Activated CD8-positive, alpha-beta memory T cell treated with anti-CD3 and anti-CD28 coated beads, Interleukin-2, amount 10 ng/mL, durations not matched to agents 7 days and 5 days (primary cell): ENCODE results near the gene PDE3B. TPM values are rescaled to one million over a fixed set of nuclear protein-coding genes. Genes with fewer than 3 reads are reported as not detected.
"Not testable (repeated sequence)": the region's sequence is repeated elsewhere in the genome, so short reads cannot be mapped to it uniquely, and the experiment has no call there.

Source experiments
- ATAC-seq: fragments of 150-1000 bp; cut with Tn5 transposase; one replicate; pipeline ENCODE4 v1.10.0; 2021; ENCODE audit warnings: moderate library complexity
- CTCF ChIA-PET: fragments of 350-600 bp; sonication (Branson Sonifier 250); formaldehyde crosslinking; loops from one replicate; lab custom pipeline; 2021; ENCODE audit warnings: antibody characterized with exemption; lab: Charles Lee
- DNase-seq: peaks from one replicate; pipeline ENCODE4 v3.0.0-alpha.2; 2020
- H3K27ac Mint-ChIP-seq: one replicate; pipeline ENCODE4 v1.8.0; 2021; ENCODE audit warnings: mild to moderate bottlenecking, mixed read lengths
- H3K27me3 Mint-ChIP-seq: one replicate; pipeline ENCODE4 v1.8.0; 2021; ENCODE audit warnings: mixed read lengths
- H3K36me3 Mint-ChIP-seq: one replicate; pipeline ENCODE4 v1.8.0; 2021; ENCODE audit warnings: mild to moderate bottlenecking, mixed read lengths
- H3K4me1 Mint-ChIP-seq: one replicate; pipeline ENCODE4 v1.8.0; 2021; ENCODE audit warnings: mixed read lengths
- H3K4me3 Mint-ChIP-seq: one replicate; pipeline ENCODE4 v1.8.0; 2021; ENCODE audit warnings: mild to moderate bottlenecking, moderate library complexity, mixed read lengths
- H3K9me3 Mint-ChIP-seq: one replicate; pipeline ENCODE4 v1.8.0; 2022; ENCODE audit warnings: low read depth, mixed read lengths
- total RNA-seq, 2 experiments: library from RNA; stranded (reverse); gene quantifications; one replicate each; pipeline ENCODE4 v1.2.3, GENCODE V29; 2021

PDE3B gene
- total RNA-seq, 2 experiments from 2014 or later, result 81.3 to 92.2 TPM

- CTCF ChIA-PET, result no interaction called here
- Mint-ChIP-seq H3K27me3 (no peaks in the 10 kb centered on the region), H3K4me1 (peaks cover 11% of the 10 kb centered on the region), H3K4me3 (no peak overlapping the region), H3K36me3 (peaks cover 80% of the 10 kb centered on the region), H3K9me3 (peaks cover 13% of the 10 kb centered on the region), H3K27ac (no peak overlapping the region)
- DNase-seq, result no peak
- no peak for ATAC-seq
Observed at GRCh38 chr11:14821031-14821430, 177.4 kb downstream of the PDE3B start.

DNA sequence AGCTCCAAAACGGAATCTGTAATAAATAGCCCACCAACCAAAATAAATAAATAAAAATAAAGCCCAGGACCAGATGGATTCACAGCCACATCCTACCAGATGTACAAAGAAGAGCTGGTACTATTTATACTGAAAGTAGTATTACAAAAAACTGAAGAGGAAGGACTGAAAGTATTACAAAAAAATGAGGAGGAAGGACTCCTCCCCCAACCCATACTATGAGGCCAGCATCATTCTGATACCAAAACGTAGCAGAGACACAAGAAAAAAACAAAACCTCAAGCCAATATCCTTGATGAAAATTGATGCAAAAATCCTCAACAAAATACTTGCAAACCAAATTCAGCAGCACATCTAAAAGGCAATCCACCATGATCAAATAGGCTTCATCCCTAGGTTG lies 183.0 kb downstream of the PDE3B start:
- peak overlapping the region; percentile 42 for H3K27ac Mint-ChIP-seq
- ATAC-seq, result peak; percentile 53
- CTCF ChIA-PET, result no interaction called here
- no peak for DNase-seq
- no peaks in the 10 kb centered on the region for H3K27me3 Mint-ChIP-seq
- peaks cover 23% of the 10 kb centered on the region for H3K4me1 Mint-ChIP-seq
- peaks cover 75% of the 10 kb centered on the region for H3K36me3 Mint-ChIP-seq
- no peak overlapping the region for H3K4me3 Mint-ChIP-seq
- H3K9me3 Mint-ChIP-seq, result peaks cover 22% of the 10 kb centered on the region

DNA sequence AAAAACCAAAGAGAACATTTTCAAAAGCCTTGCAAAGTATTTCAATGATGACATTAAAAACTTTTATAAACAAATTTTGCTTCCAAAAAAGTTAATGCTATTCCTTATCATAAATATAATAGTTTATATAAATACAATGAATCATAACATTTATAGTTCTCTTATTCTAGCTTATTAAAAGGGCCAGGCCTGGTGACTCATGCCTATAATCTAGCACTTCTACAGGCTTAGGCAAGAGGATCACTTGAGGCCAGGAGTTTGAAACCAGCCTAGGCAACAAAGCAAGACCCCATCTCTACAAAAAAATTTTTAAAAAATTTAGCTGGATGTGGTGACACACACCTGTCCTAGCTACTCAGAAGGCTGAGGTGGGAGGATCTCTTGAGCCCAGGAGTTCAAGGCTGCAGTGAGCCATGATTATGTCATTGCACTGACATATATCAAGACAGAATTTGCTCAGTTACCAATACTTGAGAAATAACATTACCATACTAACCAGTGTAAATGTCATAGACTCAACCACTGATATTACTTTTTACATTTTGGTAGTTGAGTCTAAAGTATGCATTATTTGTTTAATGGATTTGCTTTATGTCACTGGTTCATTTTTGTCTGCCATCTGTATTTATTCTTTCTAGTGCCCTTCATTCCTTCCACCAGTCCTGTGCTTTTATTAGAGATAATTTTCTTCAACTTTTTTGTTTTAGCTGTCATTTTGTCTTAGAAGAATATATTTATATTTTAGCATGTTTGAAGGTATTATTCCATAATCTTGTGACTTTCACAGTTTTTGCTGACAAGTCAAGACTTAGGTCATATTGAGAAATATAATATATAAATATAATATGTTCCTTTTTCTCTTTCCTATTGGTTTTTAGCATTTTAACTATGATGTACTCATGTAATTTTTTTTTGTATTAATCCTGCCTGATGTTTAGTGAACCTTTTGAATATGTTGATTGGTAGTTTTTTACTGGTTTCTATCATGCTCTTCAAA lies 192.2 kb downstream of the PDE3B start:
- Mint-ChIP-seq H3K27ac (no peak overlapping the region), H3K9me3 (peaks cover 2% of the 10 kb centered on the region), H3K4me1 (peaks cover 2% of the 10 kb centered on the region), H3K27me3 (no peaks in the 10 kb centered on the region), H3K36me3 (peaks cover 64% of the 10 kb centered on the region), H3K4me3 (no peak overlapping the region)
- no peak for ATAC-seq
- CTCF ChIA-PET, result interaction anchor here (0.6 kb wide), 1 partner anchor 28 kb away, joined by 3 read pairs; no protein-coding TSS in a partner anchor
- DNase-seq, result no peak

GRCh38 chr11:14842002-14842401 lies 198.4 kb downstream of the PDE3B start:
- CTCF ChIA-PET, result no interaction called here
- H3K36me3 Mint-ChIP-seq, result peaks cover 70% of the 10 kb centered on the region
- H3K4me3 Mint-ChIP-seq, result no peak overlapping the region
- no peak for DNase-seq
- H3K4me1 Mint-ChIP-seq, result no peaks in the 10 kb centered on the region
- no peak for ATAC-seq
- no peaks in the 10 kb centered on the region for H3K27me3 Mint-ChIP-seq
- peaks cover 2% of the 10 kb centered on the region for H3K9me3 Mint-ChIP-seq
- H3K27ac Mint-ChIP-seq, result no peak overlapping the region

GRCh38 chr11:14852571-14853177 lies 209.1 kb downstream of the PDE3B start:
- Mint-ChIP-seq H3K4me1 (peaks cover 8% of the 10 kb centered on the region), H3K27me3 (no peaks in the 10 kb centered on the region), H3K9me3 (peaks cover 7% of the 10 kb centered on the region), H3K36me3 (peaks cover 67% of the 10 kb centered on the region), H3K27ac (no peak overlapping the region), H3K4me3 (no peak overlapping the region)
- CTCF ChIA-PET, result no interaction called here
- no peak for DNase-seq
- no peak for ATAC-seq

DNA sequence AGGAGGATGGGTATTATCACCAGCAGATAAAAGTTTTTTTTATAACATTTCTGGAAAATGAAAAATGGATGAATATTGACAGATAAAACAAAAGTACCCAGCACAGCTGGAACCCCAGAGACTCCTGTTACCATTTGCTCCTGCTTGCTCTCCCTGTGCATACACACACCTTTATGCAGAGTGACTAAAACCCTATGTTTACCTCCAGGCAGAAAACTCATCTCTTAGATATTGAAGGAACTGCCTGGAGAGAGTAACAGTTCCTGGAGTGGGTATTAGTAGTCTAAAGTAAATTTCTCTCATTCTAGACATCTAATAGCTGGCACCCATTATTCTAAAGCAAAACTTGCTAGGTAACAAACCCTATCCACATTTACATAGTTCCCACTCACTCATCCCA lies 210.5 kb downstream of the PDE3B start:
- Mint-ChIP-seq H3K4me3 (no peak overlapping the region), H3K36me3 (peaks cover 66% of the 10 kb centered on the region), H3K27ac (no peak overlapping the region), H3K9me3 (peaks cover 7% of the 10 kb centered on the region), H3K27me3 (no peaks in the 10 kb centered on the region), H3K4me1 (peaks cover 8% of the 10 kb centered on the region)
- no peak for ATAC-seq
- CTCF ChIA-PET, result no interaction called here
- DNase-seq, result no peak

DNA sequence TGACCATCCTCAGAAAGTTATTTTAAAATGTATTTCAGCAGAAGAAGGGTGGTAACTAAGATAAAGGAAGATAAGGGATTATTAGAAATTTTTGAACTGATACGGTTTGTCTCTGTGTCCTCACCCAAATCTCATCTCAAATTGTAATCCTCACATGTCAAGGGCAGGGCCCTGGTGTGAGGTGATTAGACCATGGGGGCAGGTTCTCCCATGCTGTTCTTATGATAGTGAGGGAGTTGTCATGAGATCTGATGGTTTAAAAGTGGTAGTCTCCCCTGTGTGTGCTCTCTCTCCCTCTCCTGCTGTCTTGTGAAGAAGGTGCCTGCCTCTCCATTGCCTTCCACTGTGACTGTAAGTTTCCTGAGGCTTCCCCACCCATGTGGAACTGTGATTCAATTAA lies 212.3 kb downstream of the PDE3B start:
- peaks cover 71% of the 10 kb centered on the region for H3K36me3 Mint-ChIP-seq
- no peak for ATAC-seq
- CTCF ChIA-PET, result no interaction called here

GRCh38 chr11:14857621-14858020 lies 214.0 kb downstream of the PDE3B start:
- H3K4me3 Mint-ChIP-seq, result no peak overlapping the region
- peaks cover 72% of the 10 kb centered on the region for H3K36me3 Mint-ChIP-seq
- CTCF ChIA-PET, result no interaction called here
- no peaks in the 10 kb centered on the region for H3K27me3 Mint-ChIP-seq
- H3K9me3 Mint-ChIP-seq, result peaks cover 11% of the 10 kb centered on the region
- no peak for DNase-seq
- no peaks in the 10 kb centered on the region for H3K4me1 Mint-ChIP-seq
- no peak for ATAC-seq
- H3K27ac Mint-ChIP-seq, result no peak overlapping the region

More for the DNA sequence above, 212.3 kb downstream of the PDE3B start:
- no peak for DNase-seq
- Mint-ChIP-seq H3K4me1 (peaks cover 8% of the 10 kb centered on the region), H3K4me3 (no peak overlapping the region), H3K27me3 (no peaks in the 10 kb centered on the region), H3K9me3 (peaks cover 7% of the 10 kb centered on the region), H3K27ac (no peak overlapping the region)

GRCh38 chr11:14858404-14858803 lies 214.8 kb downstream of the PDE3B start:
- peaks cover 71% of the 10 kb centered on the region for H3K36me3 Mint-ChIP-seq

GRCh38 chr11:14860511-14860910 lies 216.9 kb downstream of the PDE3B start:
- peaks cover 70% of the 10 kb centered on the region for H3K36me3 Mint-ChIP-seq
- H3K27me3 Mint-ChIP-seq, result no peaks in the 10 kb centered on the region
- CTCF ChIA-PET, result no interaction called here
- no peaks in the 10 kb centered on the region for H3K4me1 Mint-ChIP-seq
- DNase-seq, result no peak
- no peak for ATAC-seq
- H3K4me3 Mint-ChIP-seq, result no peak overlapping the region
- peaks cover 16% of the 10 kb centered on the region for H3K9me3 Mint-ChIP-seq
- no peak overlapping the region for H3K27ac Mint-ChIP-seq

More at GRCh38 chr11:14858404-14858803, 214.8 kb downstream of the PDE3B start:
- CTCF ChIA-PET, result no interaction called here
- no peak for DNase-seq
- ATAC-seq, result no peak
- Mint-ChIP-seq H3K4me1 (no peaks in the 10 kb centered on the region), H3K9me3 (peaks cover 11% of the 10 kb centered on the region), H3K27me3 (no peaks in the 10 kb centered on the region), H3K4me3 (no peak overlapping the region), H3K27ac (no peak overlapping the region)

GRCh38 chr11:14861680-14862079 lies 218.1 kb downstream of the PDE3B start:
- DNase-seq (no peak), ATAC-seq (no peak)
- CTCF ChIA-PET, result no interaction called here
- Mint-ChIP-seq H3K9me3 (peaks cover 16% of the 10 kb centered on the region), H3K27me3 (no peaks in the 10 kb centered on the region), H3K27ac (peak overlapping the region; percentile 25), H3K4me1 (peaks cover 4% of the 10 kb centered on the region), H3K36me3 (peaks cover 68% of the 10 kb centered on the region), H3K4me3 (no peak overlapping the region)

- H3K4me3 Mint-ChIP-seq, ATAC-seq, CTCF ChIA-PET, DNase-seq, H3K27me3 Mint-ChIP-seq, H3K27ac Mint-ChIP-seq, H3K4me1 Mint-ChIP-seq: not testable (repeated sequence)
- Mint-ChIP-seq H3K36me3 (peaks cover 68% of the 10 kb centered on the region), H3K9me3 (peaks cover 16% of the 10 kb centered on the region)
Observed at GRCh38 chr11:14863775-14864174, 220.2 kb downstream of the PDE3B start.

GRCh38 chr11:14872032-14872431 lies 228.4 kb downstream of the PDE3B start:
- DNase-seq, result no peak
- Mint-ChIP-seq H3K27ac (no peak overlapping the region), H3K36me3 (peaks cover 71% of the 10 kb centered on the region), H3K9me3 (no peaks in the 10 kb centered on the region), H3K4me3 (no peak overlapping the region), H3K27me3 (no peaks in the 10 kb centered on the region), H3K4me1 (peaks cover 5% of the 10 kb centered on the region)
- no peak for ATAC-seq
- CTCF ChIA-PET, result no interaction called here

- H3K9me3 Mint-ChIP-seq, result no peaks in the 10 kb centered on the region
- CTCF ChIA-PET, result no interaction called here
- DNase-seq (no peak), ATAC-seq (no peak)
- no peak overlapping the region for H3K27ac Mint-ChIP-seq
- no peak overlapping the region for H3K4me3 Mint-ChIP-seq
- H3K4me1 Mint-ChIP-seq, result peaks cover 3% of the 10 kb centered on the region
- H3K27me3 Mint-ChIP-seq, result no peaks in the 10 kb centered on the region
- peaks cover 76% of the 10 kb centered on the region for H3K36me3 Mint-ChIP-seq
Observed at GRCh38 chr11:14873632-14874031, 230.0 kb downstream of the PDE3B start.
